H1 (cell line): ENCODE measurements around the gene POU3F1. TPM values are rescaled to one million over a fixed set of nuclear protein-coding genes. Genes with fewer than 3 reads are reported as not detected.

ENCODE experiments used
- CTCF ChIA-PET: fragments of 300-600 bp; sonication (Branson Sonifier 250); formaldehyde crosslinking; loops from one replicate; lab custom pipeline; 2021; ENCODE audit not compliant: partially characterized antibody; lab: Charles Lee
- POLR2A ChIA-PET: fragments of 300-600 bp; sonication (Branson Sonifier 250); formaldehyde crosslinking; loops from one replicate; lab custom pipeline; 2021; ENCODE audit warnings: inconsistent platforms; ENCODE audit not compliant: partially characterized antibody; lab: Charles Lee
- DNase-seq, 2 experiments: peaks; one replicate each; pipeline versions ENCODE4 v3.0.0 to v3.0.0-alpha.2; 2010 to 2022; ENCODE audit warnings: low spot score in 2 of 2, low read depth in 1 of 2, mixed read lengths in 1 of 2
- FAIRE-seq: peaks from 2 replicates; lab custom pipeline; 2011; peaks lifted over from hg19 to GRCh38; lab: Jason Lieb, UNC
- H2AFZ ChIP-seq: 2 replicates; pipeline ENCODE4 v1.8.1; 2012; ENCODE audit warnings: low read length, inconsistent platforms
- H2AK5ac ChIP-seq: 2 replicates; pipeline ENCODE4 v1.6.1; 2013; ENCODE audit warnings: low read depth, low read length
- H2BK120ac ChIP-seq: replicated peaks from 2 replicates; pipeline ENCODE3; 2013; ENCODE audit warnings: low read depth, low read length, inconsistent platforms
- H2BK12ac ChIP-seq: 2 replicates; pipeline ENCODE4 v1.6.1; 2013; ENCODE audit warnings: low read depth, low read length
- H2BK15ac ChIP-seq: 2 replicates; pipeline ENCODE4 v1.6.1; 2013; ENCODE audit warnings: low read length
- H2BK20ac ChIP-seq: 2 replicates; pipeline ENCODE4 v1.6.1; 2013; ENCODE audit warnings: low read length
- H2BK5ac ChIP-seq: 2 replicates; pipeline ENCODE4 v1.6.1; 2013; ENCODE audit warnings: low read depth, low read length
- H3K14ac ChIP-seq: 2 replicates; pipeline ENCODE4 v1.6.1; 2013; ENCODE audit warnings: inconsistent platforms; ENCODE audit not compliant: insufficient read length
- H3K18ac ChIP-seq: 2 replicates; pipeline ENCODE4 v1.6.1; 2013; ENCODE audit warnings: low read length; ENCODE audit errors: extremely low read depth
- H3K23ac ChIP-seq: 2 replicates; pipeline ENCODE4 v1.6.1; 2013; ENCODE audit warnings: inconsistent platforms; ENCODE audit not compliant: insufficient read length
- H3K23me2 ChIP-seq: 2 replicates; pipeline ENCODE4 v1.6.1; 2013; ENCODE audit warnings: low read depth, low read length
- H3K27ac ChIP-seq: 2 replicates; pipeline ENCODE4 v1.6.1; 2011; ENCODE audit warnings: low read depth, low read length, inconsistent platforms
- H3K27me3 ChIP-seq, 4 experiments: replicated peaks in 1 of 4; 1 replicate in 1 of 4; 2 replicates in 3 of 4; pipeline versions ENCODE4 v1.6.1 to v1.8.1; 2011 to 2013; ENCODE audit warnings: low read length in 3 of 4, mild to moderate bottlenecking in 3 of 4, inconsistent platforms in 2 of 4, mixed read lengths in 2 of 4, moderate library complexity in 1 of 4; ENCODE audit not compliant: control insufficient read depth in 3 of 4, insufficient read depth in 3 of 4; ENCODE audit errors: extremely low read depth in 1 of 4
- H3K36me3 ChIP-seq, 4 experiments: 2 replicates each; pipeline versions ENCODE4 v1.6.1 to v1.8.1; 2011 to 2013; ENCODE audit warnings: mild to moderate bottlenecking in 4 of 4, low read length in 3 of 4, moderate library complexity in 2 of 4, control low read depth in 1 of 4, inconsistent platforms in 1 of 4; ENCODE audit not compliant: insufficient read depth in 4 of 4, control insufficient read depth in 2 of 4
- H3K4ac ChIP-seq: replicated peaks from 2 replicates; pipeline ENCODE3; 2013; ENCODE audit warnings: low read length, low read depth, mixed read lengths, inconsistent platforms; ENCODE audit not compliant: insufficient read length
- H3K4me1 ChIP-seq, 4 experiments: replicated peaks in 1 of 4; 1 replicate in 1 of 4; 2 replicates in 3 of 4; pipeline versions ENCODE4 v1.6.1 to v1.8.1; 2011 to 2013; ENCODE audit warnings: low read length in 3 of 4, inconsistent platforms in 2 of 4, mixed read lengths in 1 of 4; ENCODE audit not compliant: insufficient read depth in 4 of 4, control insufficient read depth in 3 of 4
- H3K4me2 ChIP-seq, 2 experiments: 2 replicates each; pipeline versions ENCODE4 v1.6.1 to v1.8.1; 2011 to 2013; ENCODE audit warnings: low read depth in 2 of 2, low read length in 2 of 2, control low read depth in 1 of 2, inconsistent platforms in 1 of 2, mild to moderate bottlenecking in 1 of 2; ENCODE audit not compliant: insufficient read depth in 1 of 2
- H3K4me3 ChIP-seq, 4 experiments: fragments of 200-600, 300-600 bp in 1 of 4; sonication (generic), shearing (Covaris generic), sonication (Bioruptor Twin) in 1 of 4; 2 replicates each; pipeline versions ENCODE4 v1.5.1 to v1.8.1; 2011 to 2016; ENCODE audit warnings: low read length in 4 of 4, low read depth in 3 of 4, control low read depth in 2 of 4, inconsistent platforms in 2 of 4, mild to moderate bottlenecking in 2 of 4, mixed read lengths in 1 of 4, moderate library complexity in 1 of 4; ENCODE audit not compliant: insufficient read depth in 2 of 4; ENCODE audit errors: extremely low read depth in 1 of 4
- H3K56ac ChIP-seq: replicated peaks from 2 replicates; pipeline ENCODE3; 2013; ENCODE audit warnings: low read depth, mild to moderate bottlenecking, mixed read lengths, low read length, inconsistent platforms; ENCODE audit not compliant: insufficient read length
- H3K79me1 ChIP-seq: 2 replicates; pipeline ENCODE4 v1.6.1; 2013; ENCODE audit warnings: low read depth, low read length, control low read depth
- H3K79me2 ChIP-seq, 2 experiments: 2 replicates each; pipeline versions ENCODE4 v1.6.1 to v1.8.1; 2012 to 2013; ENCODE audit warnings: low read length in 2 of 2, mild to moderate bottlenecking in 2 of 2, inconsistent platforms in 1 of 2; ENCODE audit not compliant: insufficient read depth in 2 of 2, control insufficient read depth in 1 of 2
- H3K9ac ChIP-seq, 4 experiments: replicated peaks in 1 of 4; 1 replicate in 1 of 4; 2 replicates in 3 of 4; pipeline versions ENCODE4 v1.6.1 to v1.8.1; 2011 to 2013; ENCODE audit warnings: low read depth in 3 of 4, low read length in 3 of 4, control low read depth in 2 of 4, mild to moderate bottlenecking in 2 of 4, moderate library complexity in 2 of 4, inconsistent platforms in 1 of 4; ENCODE audit errors: extremely low read depth in 1 of 4
- H3K9me3 ChIP-seq, 2 experiments: 2 replicates each; pipeline versions ENCODE4 v1.6.1 to v1.8.1; 2012 to 2013; ENCODE audit warnings: mild to moderate bottlenecking in 2 of 2, moderate library complexity in 2 of 2, control low read depth in 1 of 2, inconsistent platforms in 1 of 2, low read depth in 1 of 2, low read length in 1 of 2, mixed read lengths in 1 of 2; ENCODE audit not compliant: insufficient read depth in 2 of 2
- H4K20me1 ChIP-seq, 2 experiments: replicated peaks in 1 of 2; 2 replicates each; pipeline versions ENCODE3 to v1.8.1; 2011 to 2013; ENCODE audit warnings: inconsistent platforms in 2 of 2, low read length in 2 of 2, mild to moderate bottlenecking in 1 of 2; ENCODE audit not compliant: insufficient read depth in 2 of 2, control insufficient read depth in 1 of 2
- H4K5ac ChIP-seq: 2 replicates; pipeline ENCODE4 v1.6.1; 2013; ENCODE audit warnings: low read length, low read depth, mixed read lengths, inconsistent platforms; ENCODE audit not compliant: insufficient read length
- H4K8ac ChIP-seq: 2 replicates; pipeline ENCODE4 v1.8.0; 2013; ENCODE audit warnings: mild to moderate bottlenecking, moderate library complexity, low read length, inconsistent platforms; ENCODE audit not compliant: insufficient read depth; ENCODE audit errors: extremely low read depth
- H4K91ac ChIP-seq: replicated peaks from 2 replicates; pipeline ENCODE3; 2013; ENCODE audit warnings: low read length, mixed read lengths, inconsistent platforms; ENCODE audit not compliant: insufficient read length
- BACH1 ChIP-seq: IDR thresholded peaks from 2 replicates; pipeline ENCODE4 v1.6.1; 2012; ENCODE audit warnings: low read length, improper control_type of control experiment
- EGR1 ChIP-seq: IDR thresholded peaks from 2 replicates; pipeline ENCODE4 v1.6.1; 2011; ENCODE audit warnings: low read depth, low read length, borderline replicate concordance
- KDM4A ChIP-seq: IDR thresholded peaks from one replicate; pipeline ENCODE4 v1.7.1; 2012; ENCODE audit warnings: low read depth, mild to moderate bottlenecking, moderate library complexity, low read length, inconsistent platforms; ENCODE audit not compliant: severe bottlenecking
- SIX5 ChIP-seq: IDR thresholded peaks from 2 replicates; pipeline ENCODE4 v1.6.1; 2011; ENCODE audit warnings: mild to moderate bottlenecking, low read depth, low read length
- SP1 ChIP-seq: IDR thresholded peaks from 2 replicates; pipeline ENCODE4 v1.6.1; 2011; ENCODE audit warnings: low read depth, low read length
- WGBS, 2 experiments: shearing (Covaris generic) in 1 of 2; methylation state at CpG; one replicate each; pipeline versions ENCODE4 v1.1.6 to v1.1.7; 2013 to 2015; ENCODE audit warnings: low lambda C conversion rate in 2 of 2, mixed read lengths in 2 of 2, inconsistent platforms in 1 of 2, low coverage in 1 of 2, missing lambda C conversion rate in 1 of 2; ENCODE audit not compliant: insufficient replicate concordance in 2 of 2, insufficient coverage in 1 of 2, insufficient read length in 1 of 2; ENCODE audit errors: extremely low coverage in 1 of 2, missing lambda C conversion rate in 1 of 2; 5-methylcytosine and 5-hydroxymethylcytosine counted together
- polyA plus RNA-seq, 7 experiments: library from polyadenylated mRNA; depleted of rRNA in 3 of 7; stranded (reverse) in 5 of 7; unstranded in 2 of 7; fragments of >200 nt in 5 of 7; fragments of 200-250 nt in 2 of 7; gene quantifications; 1 replicate in 5 of 7; 2 replicates in 1 of 7; 4 replicates in 1 of 7; pipeline versions ENCODE4 v1.2.1 to v1.2.3, GENCODE V29; 2011 to 2013; ENCODE audit warnings: missing spikeins in 2 of 7, mixed read lengths in 2 of 7
- total RNA-seq: library from RNA; stranded (reverse); fragmentation: NEBNext Ultra II Directional; extraction: Animal tissue kit (Norgen Biotek cat#: 25700); gene quantifications from 2 replicates; pipeline ENCODE4 v1.2.1, GENCODE V29; 2021
- TF ChIP-seq, protein P1 (sequence below): IDR thresholded peaks from 2 replicates; pipeline ENCODE4 v1.6.1; 2011; ENCODE audit warnings: low read length, improper control_type of control experiment

Gene POU3F1
- total and polyA plus RNA-seq, 2 of the 8 experiments (the other 6 are each of a cell fraction or from before 2014, with no cell fraction given), result 4.2 to 10.8 TPM

GRCh38 chr1:38003261-38004250, 43.0 kb downstream of the POU3F1 start:
- Histone ChIP-seq H3K4ac (no peak overlapping the region), H2BK12ac (peak overlapping the region; percentile 87; the same call in 1 of the 2 replicates), H4K8ac (no peak overlapping the region), H3K36me3 (peaks cover 0 to 4% (median 0%) of the 10 kb centered on the region in 4 experiments; a peak in 3 of 8 replicates), H2AK5ac (peak overlapping the region; percentile 11; the same call in 1 of the 2 replicates), H3K9ac (peak overlapping the region in 1 of 4 experiments; percentile 37; a peak in 3 of 7 replicates), H4K5ac (no peak overlapping the region), H4K20me1 (no peaks in the 10 kb centered on the region), H3K4me1 (peaks cover 17 to 46% (median 40%) of the 10 kb centered on the region in 4 experiments), H2BK120ac (no peak overlapping the region), H3K27me3 (peaks cover 0 to 3% (median 1%) of the 10 kb centered on the region in 4 experiments; a peak in 2 of 7 replicates), H3K23me2 (peaks cover 7% of the 10 kb centered on the region), H3K79me2 (peaks cover 0 to 21% of the 10 kb centered on the region in 2 experiments; a peak in 3 of 4 replicates), H3K79me1 (peaks cover 4% of the 10 kb centered on the region; the same call in 1 of the 2 replicates), H3K14ac (no peak overlapping the region), H2BK15ac (no peak overlapping the region), H3K27ac (no peak overlapping the region), H3K56ac (no peak overlapping the region), H2AFZ (no peak overlapping the region), H3K4me2 (peak overlapping the region; percentile 86 to 93), H3K23ac (no peak overlapping the region), H2BK20ac (no peak overlapping the region), H3K9me3 (no peaks in the 10 kb centered on the region), H2BK5ac (peak overlapping the region; percentile 60; the same call in 1 of the 2 replicates), H3K4me3 (peak overlapping the region; percentile 12 to 72 (median 62); a peak in 6 of 8 replicates), H4K91ac (no peak overlapping the region), H3K18ac (peak overlapping the region; percentile 62)
- CTCF ChIA-PET, result interaction anchor here (0.6 to 1.6 kb wide), 6 partner anchors 14 to 552 kb away, joined by 3 to 7 read pairs (median 4); partner anchors contain the start of gene SF3A3
- POLR2A ChIA-PET, result interaction anchor here (1.0 to 5.6 kb wide), 9 partner anchors 8 to 42 kb away, joined by 3 to 31 read pairs (median 5); partner anchors contain the start of gene SF3A3
- no peak for FAIRE-seq
- 88% methylated on average over 8 of the region's 8 CpGs; no CpG with 5 or more reads in 1 of the 2 experiments for WGBS, 2 experiments
- TF ChIP-seq BACH1, result no peak
- no peak for TF ChIP-seq KDM4A
- no peak for TF ChIP-seq SP1
- no peak for TF ChIP-seq EGR1
- TF ChIP-seq, protein P1, sequence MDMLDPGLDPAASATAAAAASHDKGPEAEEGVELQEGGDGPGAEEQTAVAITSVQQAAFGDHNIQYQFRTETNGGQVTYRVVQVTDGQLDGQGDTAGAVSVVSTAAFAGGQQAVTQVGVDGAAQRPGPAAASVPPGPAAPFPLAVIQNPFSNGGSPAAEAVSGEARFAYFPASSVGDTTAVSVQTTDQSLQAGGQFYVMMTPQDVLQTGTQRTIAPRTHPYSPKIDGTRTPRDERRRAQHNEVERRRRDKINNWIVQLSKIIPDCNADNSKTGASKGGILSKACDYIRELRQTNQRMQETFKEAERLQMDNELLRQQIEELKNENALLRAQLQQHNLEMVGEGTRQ, result no peak
- TF ChIP-seq SIX5, result no peak
- no peak for DNase-seq
